GM18870 (cell line): ENCODE results near the gene ST6GALNAC3.
"Not testable (repeated sequence)": the region's sequence is repeated elsewhere in the genome, so short reads cannot be mapped to it uniquely, and the experiment has no call there.

Experiments used
- ATAC-seq: cut with Tn5 transposase; IDR thresholded peaks from one replicate; pipeline ENCODE4 v1.9.1; 2021; ENCODE audit warnings: moderate library complexity; ENCODE audit not compliant: unreplicated experiment

ST6GALNAC3 gene

DNA sequence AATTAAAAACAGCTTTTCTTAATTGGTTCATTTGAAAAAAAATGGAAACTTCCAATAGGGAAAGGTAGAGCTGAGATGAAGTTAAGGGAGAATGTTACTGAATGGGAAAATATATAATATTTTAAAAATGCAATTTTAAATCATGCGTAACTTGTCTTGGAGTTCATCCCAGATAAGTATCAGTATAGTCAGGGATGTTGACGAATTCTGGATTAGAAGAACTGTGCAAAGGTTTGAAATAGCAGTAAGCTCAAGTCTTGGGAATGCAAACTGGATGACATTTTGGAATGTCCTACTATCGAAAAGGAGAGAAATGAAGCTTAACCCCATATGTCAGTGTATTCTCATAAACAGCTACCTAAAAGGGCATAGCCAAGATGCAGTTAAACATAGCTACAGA is 4.0 kb upstream of the ST6GALNAC3 start:
- ATAC-seq = no peak

GRCh38 chr1:76073481-76073880 is 1.1 kb upstream of the ST6GALNAC3 start:
- ATAC-seq = no peak

GRCh38 chr1:76075188-76075489 is 593 bp downstream of the ST6GALNAC3 start:
- ATAC-seq = no peak

DNA sequence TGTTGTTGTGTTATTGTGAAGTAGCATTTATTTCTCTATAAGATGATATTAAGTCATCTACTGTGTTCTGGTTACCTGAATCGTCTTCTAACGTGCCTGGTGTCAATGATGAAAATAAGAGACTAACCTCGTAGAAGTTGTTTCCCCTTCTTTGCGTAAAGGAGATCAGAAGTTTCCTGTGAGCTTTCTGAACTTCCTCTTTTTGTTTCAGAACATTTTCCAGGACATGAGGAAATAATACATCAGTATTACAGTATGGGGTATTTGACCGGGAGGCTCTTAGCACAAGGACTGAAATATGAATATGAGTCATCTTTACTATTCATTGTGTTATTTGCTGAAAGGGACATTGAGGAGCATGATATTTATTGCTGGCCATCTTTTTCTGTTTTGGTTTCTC is 1.3 kb downstream of the ST6GALNAC3 start:
- ATAC-seq = peak; percentile 39

GRCh38 chr1:76079475-76080227 is 5.1 kb downstream of the ST6GALNAC3 start:
- ATAC-seq = no peak

- ATAC-seq = no peak
Observed at GRCh38 chr1:76080552-76081079, 6.1 kb downstream of the ST6GALNAC3 start.

GRCh38 chr1:76082062-76082461 is 7.5 kb downstream of the ST6GALNAC3 start:
- no peak for ATAC-seq

DNA sequence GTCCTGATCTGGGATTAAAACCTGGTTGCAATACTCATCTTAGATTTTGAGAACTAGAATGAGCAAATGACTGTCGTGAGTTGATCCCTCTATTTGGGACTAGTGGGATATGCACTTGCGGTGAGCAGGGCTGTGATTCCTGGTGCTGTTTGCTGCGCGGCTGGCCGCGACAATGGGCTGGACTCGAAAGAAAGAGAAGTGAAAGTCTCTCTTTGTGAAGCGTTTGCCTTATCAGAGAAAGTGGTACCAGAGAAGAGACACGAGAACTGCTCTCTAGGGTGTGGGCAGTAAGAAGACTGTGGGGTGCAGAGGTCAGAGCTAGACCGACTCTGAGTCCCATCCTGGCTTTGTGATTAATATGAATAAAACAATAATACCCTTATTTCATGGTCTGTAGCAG is 8.6 kb downstream of the ST6GALNAC3 start:
- ATAC-seq = no peak

DNA sequence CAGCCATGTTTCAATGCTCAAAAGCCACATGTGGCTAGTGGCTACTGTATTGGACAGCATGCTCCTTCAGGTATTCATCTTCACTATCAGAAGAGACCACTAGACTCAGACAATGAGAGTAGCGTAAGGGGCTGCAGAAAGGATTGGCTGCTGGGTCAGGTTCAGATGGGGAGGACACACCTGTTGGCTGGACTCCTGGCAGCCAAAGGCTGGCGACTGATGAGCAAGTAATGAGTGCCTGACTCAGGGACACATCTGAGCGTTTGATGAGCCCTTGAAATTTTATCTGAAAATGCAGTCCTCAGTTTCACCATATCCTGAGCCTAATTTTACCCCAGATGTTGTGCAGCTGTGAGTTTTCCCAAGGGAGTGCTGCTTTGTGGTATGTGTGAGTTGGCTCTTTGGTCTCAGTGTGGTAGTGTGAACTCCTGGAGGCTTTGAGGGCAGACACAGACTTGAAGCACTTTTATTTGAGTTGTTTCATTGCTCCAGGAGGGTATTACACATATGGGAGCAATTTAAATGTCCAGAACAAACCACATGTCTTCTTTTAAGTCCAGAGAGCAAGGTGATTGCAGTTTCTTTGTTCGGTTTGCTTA is 9.6 kb downstream of the ST6GALNAC3 start:
- ATAC-seq = no peak

GRCh38 chr1:76084685-76085084 is 10.1 kb downstream of the ST6GALNAC3 start:
- ATAC-seq = no peak

- ATAC-seq = no peak
Observed at GRCh38 chr1:76086109-76086508, 11.6 kb downstream of the ST6GALNAC3 start.

DNA sequence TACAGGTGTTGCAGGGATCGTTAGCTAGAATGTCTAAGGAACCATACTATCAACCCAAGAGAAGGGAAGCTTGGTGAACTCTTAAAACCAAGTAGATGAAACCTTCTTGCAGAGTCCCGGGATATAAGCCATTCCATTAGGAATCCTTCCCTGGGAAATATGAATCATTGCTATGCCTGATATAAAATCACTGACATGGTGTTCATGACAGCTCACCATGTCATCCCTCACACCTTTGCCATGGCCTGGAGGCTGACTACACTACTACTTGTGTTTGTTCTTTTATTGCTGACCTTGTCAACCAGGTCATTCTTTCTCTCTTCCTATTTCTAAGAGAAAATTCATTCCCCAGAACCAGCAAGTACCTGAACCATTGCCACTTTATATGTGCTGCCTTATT is 12.1 kb downstream of the ST6GALNAC3 start:
- no peak for ATAC-seq

DNA sequence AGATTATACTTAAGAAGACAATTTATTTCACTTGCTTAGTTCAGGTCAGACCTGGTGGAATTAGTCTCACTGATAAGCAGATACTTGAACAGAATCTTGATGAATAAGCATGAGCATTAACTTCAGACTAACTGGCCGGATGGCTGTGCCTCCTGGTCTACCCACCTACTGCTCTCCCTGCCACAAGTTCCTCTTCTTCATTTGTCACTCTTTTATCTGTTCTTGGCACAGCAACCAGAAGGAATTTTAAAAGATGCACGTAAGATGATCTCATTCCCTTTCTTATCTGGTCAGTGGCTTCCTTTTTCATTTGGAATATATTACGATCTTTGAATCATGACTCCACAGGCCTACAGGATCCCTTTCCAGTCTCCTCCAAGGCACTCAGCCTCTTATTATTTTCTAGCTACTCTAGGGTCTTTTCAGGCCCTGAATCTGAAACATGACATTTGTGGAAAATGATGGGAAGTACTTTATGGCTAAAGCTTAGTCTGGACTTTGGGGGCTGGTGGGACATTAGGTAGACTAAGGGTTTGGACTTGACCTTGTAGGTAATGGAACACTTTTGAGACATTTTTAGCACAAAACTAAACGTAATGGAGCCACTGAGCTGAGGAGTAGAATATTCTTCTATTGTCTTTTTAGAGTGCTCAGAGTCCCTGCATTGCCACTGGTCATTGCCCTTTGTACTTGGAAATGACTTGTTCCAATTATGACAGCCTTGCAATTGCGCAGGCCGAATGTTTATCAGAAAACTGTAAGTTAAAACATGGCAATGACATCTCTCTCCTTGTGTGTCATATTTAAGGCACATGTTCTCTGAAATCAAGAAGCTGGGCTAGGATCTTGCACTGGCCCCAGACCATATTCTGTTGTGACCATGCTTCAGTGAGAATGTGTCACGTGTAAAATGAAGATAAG is 16.0 kb downstream of the ST6GALNAC3 start:
- no peak for ATAC-seq

DNA sequence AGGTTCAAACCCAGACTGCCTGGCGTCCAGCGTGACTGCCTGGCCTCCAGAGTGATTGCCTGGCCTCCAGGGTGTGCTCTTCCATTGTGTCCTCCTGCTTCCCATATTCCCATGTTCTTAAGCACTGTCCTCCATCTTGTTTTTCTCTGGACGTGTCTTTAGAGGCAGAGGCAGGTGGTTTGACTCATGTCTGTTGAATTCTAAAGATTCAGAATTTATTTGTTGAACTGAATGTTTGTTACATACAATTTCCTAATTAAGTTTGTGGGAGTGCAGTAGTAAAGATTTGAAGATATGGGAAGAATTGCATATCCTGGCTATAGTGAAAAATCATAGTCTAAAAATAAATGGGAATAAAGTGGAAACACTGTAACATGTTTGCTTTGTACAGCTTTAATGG is 18.3 kb downstream of the ST6GALNAC3 start:
- no peak for ATAC-seq

DNA sequence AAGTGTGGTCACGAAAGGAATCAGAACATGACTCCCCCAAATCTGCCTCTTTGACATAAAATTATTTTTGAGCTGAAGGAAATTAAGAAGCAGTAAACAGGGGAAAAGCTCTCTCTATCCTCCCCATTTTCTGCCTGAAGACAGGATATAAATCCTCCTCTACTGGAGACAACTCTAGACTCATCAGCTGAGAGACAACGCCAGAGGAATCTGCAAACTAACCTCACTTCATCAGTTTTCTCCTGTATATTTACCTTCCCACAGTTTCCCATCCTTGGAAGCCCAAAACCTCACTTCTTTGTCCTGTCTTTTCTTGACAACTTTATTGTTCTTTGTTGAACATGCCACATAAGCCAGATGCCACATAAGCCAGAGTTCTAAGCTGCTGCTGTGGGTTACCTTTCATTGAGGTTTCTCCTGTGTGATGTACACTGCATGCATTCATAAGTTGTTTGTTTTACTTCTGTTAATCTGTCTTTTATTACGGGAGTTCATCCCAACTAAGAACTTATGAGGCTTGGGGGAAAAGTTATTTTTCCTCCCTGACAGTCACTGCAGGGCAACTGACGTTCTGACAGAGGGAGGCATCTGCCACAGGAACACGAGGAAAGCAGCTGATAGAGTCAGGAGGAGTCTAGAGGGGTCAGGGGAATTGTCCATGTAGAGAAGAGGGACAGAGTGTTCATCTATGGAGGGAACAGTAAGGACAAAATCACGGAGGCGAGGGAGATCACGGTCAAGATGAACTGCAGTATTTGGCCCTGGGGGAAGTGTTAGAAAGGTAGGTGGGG is 19.2 kb downstream of the ST6GALNAC3 start:
- ATAC-seq = no peak

- no peak for ATAC-seq
Observed at GRCh38 chr1:76095802-76096201, 21.3 kb downstream of the ST6GALNAC3 start.

GRCh38 chr1:76097064-76097463 is 22.5 kb downstream of the ST6GALNAC3 start:
- not testable (repeated sequence) for ATAC-seq

DNA sequence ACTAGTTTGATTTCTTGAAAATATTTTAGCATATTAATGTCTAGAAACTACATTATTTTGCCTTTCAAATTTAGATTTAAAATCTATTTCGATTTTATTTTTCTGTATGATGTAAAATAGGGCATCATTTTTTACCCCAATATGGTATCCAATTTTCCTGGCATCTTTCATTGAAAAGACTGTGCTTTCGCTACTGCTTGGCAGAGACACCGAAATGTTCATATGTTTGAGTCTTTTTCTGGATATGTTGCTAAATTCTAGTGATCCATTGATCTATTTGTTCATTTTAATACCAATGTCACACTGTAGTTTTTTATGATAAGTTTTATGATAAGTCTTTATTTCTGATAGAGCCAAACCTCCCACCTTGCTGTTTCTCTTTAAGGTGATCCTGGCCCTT is 24.3 kb downstream of the ST6GALNAC3 start:
- no peak for ATAC-seq

GRCh38 chr1:76101548-76101947 is 27.0 kb downstream of the ST6GALNAC3 start:
- ATAC-seq = no peak

DNA sequence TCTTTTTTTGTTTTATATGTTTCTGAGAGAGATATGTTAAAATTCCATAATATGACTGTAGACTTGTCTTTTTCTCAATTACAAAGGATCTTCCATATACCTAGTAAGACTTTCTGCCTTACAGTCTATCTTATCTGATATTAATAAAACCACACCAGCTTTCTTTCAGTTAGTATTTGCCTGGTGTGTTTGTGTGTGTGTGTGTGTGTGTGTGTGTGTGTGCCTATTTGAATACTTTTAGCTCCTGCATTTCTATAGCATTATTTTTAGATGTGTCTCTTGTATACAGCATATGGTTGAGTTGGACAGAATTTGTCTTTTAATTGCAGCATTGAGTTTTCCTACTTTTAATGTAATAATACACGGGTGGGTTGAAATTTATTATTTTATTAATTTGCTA is 27.5 kb downstream of the ST6GALNAC3 start:
- no peak for ATAC-seq

GRCh38 chr1:76103034-76103433 is 28.5 kb downstream of the ST6GALNAC3 start:
- no peak for ATAC-seq
